Esophagus squamous epithelium (tissue), 5 donors: Measurements from ENCODE around the gene TRIM54. TPM values are rescaled to one million over a fixed set of nuclear protein-coding genes. Genes with fewer than 3 reads are reported as not detected.
A peak's percentile ranks its signal among the peaks of the same experiment; 100 is the strongest.

Experiments used
- DNase-seq: peaks from one replicate; lab custom pipeline; 2025; lab: John Stamatoyannopoulos, UW
- H3K27ac ChIP-seq, 4 donors: fragments of 200-600 bp; sonication (generic); one replicate each; pipeline ENCODE4 v1.5.1; 2016 to 2019; ENCODE audit warnings: mild to moderate bottlenecking in 1 of 4
- H3K27me3 ChIP-seq, 4 donors: fragments of 200-600 bp; sonication (generic); 1 replicate in 3 of 4; 2 replicates in 1 of 4; pipeline versions ENCODE4 v1.5.1 to v1.6.0; 2017 to 2021; ENCODE audit warnings: antibody characterized with exemption in 1 of 4
- H3K36me3 ChIP-seq, 3 donors: fragments of 200-600 bp; sonication (generic); one replicate each; pipeline ENCODE4 v1.5.1; 2016 to 2019
- H3K4me1 ChIP-seq, 3 donors: fragments of 200-600 bp; sonication (generic); one replicate each; pipeline ENCODE4 v1.5.1; 2017 to 2019
- H3K4me3 ChIP-seq, 4 donors: fragments of 200-600 bp; sonication (generic); 1 replicate in 3 of 4; 2 replicates in 1 of 4; pipeline ENCODE4 v1.5.1; 2016 to 2019; ENCODE audit warnings: mild to moderate bottlenecking in 2 of 4, moderate library complexity in 1 of 4
- H3K9me3 ChIP-seq, 3 donors: fragments of 200-600 bp; sonication (generic); one replicate each; pipeline ENCODE4 v1.5.1; 2016 to 2019
- POLR2A ChIP-seq, 4 donors: fragments of 450-650 bp; IDR thresholded peaks; one replicate each; pipeline ENCODE4 v1.6.1; 2017; ENCODE audit warnings: antibody characterized with exemption in 4 of 4, mild to moderate bottlenecking in 4 of 4, moderate library complexity in 3 of 4
- WGBS, 2 donors: methylation state at CpG; one replicate each; pipeline ENCODE4 v1.1.5; 2018; 5-methylcytosine and 5-hydroxymethylcytosine counted together
- intact Hi-C: fragments of 100-400 bp; cut with DNase I; formaldehyde crosslinking; loops from one replicate; pipeline ENCODE4 v1.15.0; 2022
- total RNA-seq, 4 donors: library from RNA; depleted of rRNA; stranded (reverse); fragments of >200 nt; gene quantifications; one replicate each; pipeline ENCODE4 v1.1.0, GENCODE V29; 2016
- TF ChIP-seq, protein P1 (sequence below), 6 experiments: fragments of 450-650 bp in 4 of 6; fragments of 200-600 bp in 2 of 6; sonication (generic) in 2 of 6; IDR thresholded peaks; one replicate each; pipeline ENCODE4 v1.5.1; 2016 to 2019; ENCODE audit warnings: antibody characterized with exemption in 6 of 6, mild to moderate bottlenecking in 4 of 6, moderate library complexity in 4 of 6
- donor health status: DM: yes; HTN: yes; CAD: no.

The TRIM54 gene
- total RNA-seq, 4 donors from 2014 or later, result not detected

DNA sequence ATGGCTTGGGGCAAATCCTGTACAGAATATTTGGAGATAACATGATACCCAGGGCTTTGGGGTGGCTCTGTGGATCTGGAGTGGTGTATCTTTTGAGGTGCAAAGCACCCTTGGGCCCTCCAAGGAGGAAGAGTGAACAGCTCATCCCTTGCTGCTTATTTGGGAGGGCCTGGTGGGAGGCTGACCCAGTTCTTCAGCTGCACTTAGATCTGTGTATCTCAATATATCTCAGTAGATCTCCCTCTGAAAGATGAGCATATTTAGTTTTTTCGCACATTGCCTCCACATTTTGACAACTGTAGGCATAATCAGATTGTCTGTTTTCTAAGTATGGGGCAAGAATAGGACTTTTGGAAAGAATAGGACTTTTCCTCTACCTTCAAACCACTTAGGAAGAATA is 2.8 kb downstream of the TRIM54 start:
- no peak for DNase-seq
- Histone ChIP-seq H3K4me3 (no peak overlapping the region), H3K4me1 (no peaks in the 10 kb centered on the region), H3K9me3 (no peaks in the 10 kb centered on the region), H3K36me3 (no peaks in the 10 kb centered on the region), H3K27me3 (peaks cover 0 to 66% (median 0%) of the 10 kb centered on the region in 4 donors), H3K27ac (no peak overlapping the region)
- WGBS, 2 donors, result 43 to 79% methylated on average over 1 of the region's 1 CpG
- TF ChIP-seq, protein P1, sequence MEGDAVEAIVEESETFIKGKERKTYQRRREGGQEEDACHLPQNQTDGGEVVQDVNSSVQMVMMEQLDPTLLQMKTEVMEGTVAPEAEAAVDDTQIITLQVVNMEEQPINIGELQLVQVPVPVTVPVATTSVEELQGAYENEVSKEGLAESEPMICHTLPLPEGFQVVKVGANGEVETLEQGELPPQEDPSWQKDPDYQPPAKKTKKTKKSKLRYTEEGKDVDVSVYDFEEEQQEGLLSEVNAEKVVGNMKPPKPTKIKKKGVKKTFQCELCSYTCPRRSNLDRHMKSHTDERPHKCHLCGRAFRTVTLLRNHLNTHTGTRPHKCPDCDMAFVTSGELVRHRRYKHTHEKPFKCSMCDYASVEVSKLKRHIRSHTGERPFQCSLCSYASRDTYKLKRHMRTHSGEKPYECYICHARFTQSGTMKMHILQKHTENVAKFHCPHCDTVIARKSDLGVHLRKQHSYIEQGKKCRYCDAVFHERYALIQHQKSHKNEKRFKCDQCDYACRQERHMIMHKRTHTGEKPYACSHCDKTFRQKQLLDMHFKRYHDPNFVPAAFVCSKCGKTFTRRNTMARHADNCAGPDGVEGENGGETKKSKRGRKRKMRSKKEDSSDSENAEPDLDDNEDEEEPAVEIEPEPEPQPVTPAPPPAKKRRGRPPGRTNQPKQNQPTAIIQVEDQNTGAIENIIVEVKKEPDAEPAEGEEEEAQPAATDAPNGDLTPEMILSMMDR (IDR thresholded peaks at IDR 0.05), result no peak
- no peak for TF ChIP-seq POLR2A (IDR thresholded peaks at IDR 0.05)
- intact Hi-C loops, result no loop called here

- H3K4me3 ChIP-seq, result no peak overlapping the region
- intact Hi-C loops, result no loop called here
- H3K27me3 ChIP-seq, result peaks cover 0 to 65% (median 0%) of the 10 kb centered on the region in 4 donors
- no peaks in the 10 kb centered on the region for H3K4me1 ChIP-seq
- TF ChIP-seq, protein P1 (IDR thresholded peaks at IDR 0.05), result no peak
- no peak for TF ChIP-seq POLR2A (IDR thresholded peaks at IDR 0.05)
- no peaks in the 10 kb centered on the region for H3K9me3 ChIP-seq
- no peak for DNase-seq
- H3K36me3 ChIP-seq, result no peaks in the 10 kb centered on the region
- 65 to 74% methylated on average over 6 of the region's 6 CpGs for WGBS, 2 donors
- no peak overlapping the region for H3K27ac ChIP-seq
Observed at GRCh38 chr2:27285481-27285880, 3.3 kb downstream of the TRIM54 start.

DNA sequence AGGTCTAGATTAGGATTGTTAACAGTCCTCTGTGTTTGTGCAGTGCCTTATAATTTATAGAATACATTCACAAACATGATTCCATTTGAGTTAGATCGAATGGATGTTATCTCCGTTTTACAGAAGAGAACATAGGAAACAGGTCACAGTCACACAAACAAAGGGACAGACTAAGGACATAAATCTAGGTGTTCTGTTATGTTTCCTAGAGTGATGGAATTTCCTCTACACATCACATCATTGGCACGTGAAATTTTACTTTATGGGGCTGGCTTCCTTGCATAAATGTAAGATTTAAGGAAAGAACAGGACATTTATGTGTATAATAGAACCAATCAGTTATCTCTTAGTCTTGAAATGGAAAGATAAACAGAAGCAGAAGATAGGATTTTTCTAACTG is 6.4 kb downstream of the TRIM54 start:
- Histone ChIP-seq H3K4me3 (no peak overlapping the region), H3K36me3 (no peaks in the 10 kb centered on the region), H3K27me3 (peaks cover 0 to 45% (median 0%) of the 10 kb centered on the region in 4 donors), H3K27ac (no peak overlapping the region), H3K9me3 (no peaks in the 10 kb centered on the region), H3K4me1 (peaks cover 5 to 11% (median 6%) of the 10 kb centered on the region in 3 donors)
- DNase-seq, result no peak
- 35 to 41% methylated on average over 3 of the region's 3 CpGs for WGBS, 2 donors
- intact Hi-C loops, result no loop called here
- no peak for TF ChIP-seq POLR2A (IDR thresholded peaks at IDR 0.05)
- TF ChIP-seq, protein P1 (IDR thresholded peaks at IDR 0.05), result no peak

- no peak for DNase-seq
- Histone ChIP-seq H3K4me3 (no peak overlapping the region), H3K4me1 (peaks cover 5 to 18% (median 6%) of the 10 kb centered on the region in 3 donors), H3K9me3 (no peaks in the 10 kb centered on the region), H3K36me3 (no peaks in the 10 kb centered on the region), H3K27me3 (peaks cover 0 to 31% (median 0%) of the 10 kb centered on the region in 4 donors), H3K27ac (no peak overlapping the region)
- WGBS, 2 donors, result 65 to 80% methylated on average over 5 of the region's 5 CpGs
- TF ChIP-seq, protein P1 (IDR thresholded peaks at IDR 0.05), result no peak
- no peak for TF ChIP-seq POLR2A (IDR thresholded peaks at IDR 0.05)
- intact Hi-C loops, result no loop called here
Observed at GRCh38 chr2:27290549-27290948, 8.3 kb downstream of the TRIM54 start.

- WGBS, 2 donors, result 57 to 67% methylated on average over 6 of the region's 6 CpGs
- DNase-seq, result no peak
- Histone ChIP-seq H3K9me3 (no peaks in the 10 kb centered on the region), H3K27ac (no peak overlapping the region), H3K4me1 (peaks cover 5 to 18% (median 6%) of the 10 kb centered on the region in 3 donors), H3K36me3 (no peaks in the 10 kb centered on the region), H3K4me3 (no peak overlapping the region), H3K27me3 (peaks cover 0 to 31% (median 0%) of the 10 kb centered on the region in 4 donors)
- TF ChIP-seq POLR2A (IDR thresholded peaks at IDR 0.05), result no peak
- TF ChIP-seq, protein P1 (IDR thresholded peaks at IDR 0.05), result peak in 1 of 6 experiments; percentile 14
- intact Hi-C loops, result no loop called here
Observed at GRCh38 chr2:27291865-27292264, 9.6 kb downstream of the TRIM54 start.
